Activated CD4-positive, alpha-beta T cell treated with anti-CD3 and anti-CD28 coated beads for 36 hours (primary cell): ENCODE measurements around the gene DOK3. TPM values are rescaled to one million over a fixed set of nuclear protein-coding genes. Genes with fewer than 3 reads are reported as not detected.

Experiments used
- ATAC-seq: fragments of 200-7000 bp; cut with Tn5 transposase; one replicate; pipeline ENCODE4 v1.10.0; 2021; ENCODE audit warnings: mild to moderate bottlenecking, moderate library complexity
- CTCF ChIA-PET: fragments of 350-600 bp; sonication (Branson Sonifier 250); formaldehyde crosslinking; loops from one replicate; lab custom pipeline; 2021; ENCODE audit warnings: antibody characterized with exemption; lab: Charles Lee
- POLR2A ChIA-PET: fragments of 350-600 bp; sonication (Branson Sonifier 250); formaldehyde crosslinking; loops from one replicate; lab custom pipeline; 2021; ENCODE audit warnings: antibody characterized with exemption, inconsistent platforms; lab: Charles Lee
- DNase-seq: peaks from one replicate; pipeline ENCODE4 v3.0.0-alpha.2; 2020
- H3K27ac Mint-ChIP-seq: one replicate; pipeline ENCODE4 v1.8.0; 2021; ENCODE audit warnings: mixed read lengths
- H3K27me3 Mint-ChIP-seq: one replicate; pipeline ENCODE4 v1.8.0; 2021; ENCODE audit warnings: mixed read lengths
- H3K36me3 Mint-ChIP-seq: one replicate; pipeline ENCODE4 v1.8.0; 2021; ENCODE audit warnings: low read depth, mixed read lengths
- H3K4me1 Mint-ChIP-seq: one replicate; pipeline ENCODE4 v1.8.0; 2021; ENCODE audit warnings: mixed read lengths
- H3K4me3 Mint-ChIP-seq: one replicate; pipeline ENCODE4 v1.8.0; 2021; ENCODE audit warnings: mild to moderate bottlenecking, moderate library complexity, mixed read lengths
- H3K9me3 Mint-ChIP-seq: one replicate; pipeline ENCODE4 v1.8.0; 2021; ENCODE audit warnings: low read depth, mixed read lengths
- intact Hi-C, 2 experiments: fragments of 100-400 bp; cut with DNase I in 1 of 2; cut with micrococcal nuclease in 1 of 2; formaldehyde crosslinking; loops; one replicate each; pipeline versions ENCODE4 v1.14.2 to v1.15.1; 2022 to 2024; cut with DNase I, micrococcal nuclease
- total RNA-seq, 2 experiments: library from RNA; stranded (reverse); gene quantifications; one replicate each; pipeline ENCODE4 v1.2.3, GENCODE V29; 2021

The DOK3 gene
- total RNA-seq, 2 experiments from 2014 or later = 4.2 to 4.8 TPM

DNA sequence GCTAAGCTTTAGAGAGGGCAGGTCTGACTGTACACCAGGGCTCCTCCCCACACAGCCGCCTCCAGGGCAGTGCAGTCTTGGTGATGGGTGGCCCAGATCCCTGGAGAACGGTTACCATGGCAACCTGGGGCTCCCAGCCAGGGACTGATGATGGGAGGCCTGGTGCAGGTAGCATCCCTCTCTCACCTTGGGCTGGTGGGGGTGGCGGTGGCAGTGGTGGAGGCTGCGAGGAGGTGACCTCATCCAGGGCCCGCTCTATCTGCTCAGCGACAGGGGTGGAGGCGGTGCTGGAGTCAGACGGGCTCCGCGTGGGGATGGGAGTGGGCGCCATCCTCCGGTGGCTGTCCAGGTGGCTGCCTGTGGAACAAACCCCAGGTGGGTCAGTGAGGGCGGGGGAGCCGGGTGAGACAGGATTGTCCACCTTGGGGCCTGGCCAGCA, 50.7 kb downstream of the DOK3 start:
- DNase-seq (no peak), ATAC-seq (no peak)
- Mint-ChIP-seq H3K27me3 (no peaks in the 10 kb centered on the region), H3K36me3 (peaks cover 5% of the 10 kb centered on the region), H3K4me1 (peaks cover 16% of the 10 kb centered on the region), H3K27ac (no peak overlapping the region), H3K4me3 (no peak overlapping the region), H3K9me3 (no peaks in the 10 kb centered on the region)
- POLR2A ChIA-PET = no interaction called here
- CTCF ChIA-PET = interaction anchor here (1.0 to 8.0 kb wide), 3 partner anchors 14 to 69 kb away, joined by 6 to 188 read pairs (median 41); partner anchors contain the start of gene PFN3
- intact Hi-C loops = no loop called here

DNA sequence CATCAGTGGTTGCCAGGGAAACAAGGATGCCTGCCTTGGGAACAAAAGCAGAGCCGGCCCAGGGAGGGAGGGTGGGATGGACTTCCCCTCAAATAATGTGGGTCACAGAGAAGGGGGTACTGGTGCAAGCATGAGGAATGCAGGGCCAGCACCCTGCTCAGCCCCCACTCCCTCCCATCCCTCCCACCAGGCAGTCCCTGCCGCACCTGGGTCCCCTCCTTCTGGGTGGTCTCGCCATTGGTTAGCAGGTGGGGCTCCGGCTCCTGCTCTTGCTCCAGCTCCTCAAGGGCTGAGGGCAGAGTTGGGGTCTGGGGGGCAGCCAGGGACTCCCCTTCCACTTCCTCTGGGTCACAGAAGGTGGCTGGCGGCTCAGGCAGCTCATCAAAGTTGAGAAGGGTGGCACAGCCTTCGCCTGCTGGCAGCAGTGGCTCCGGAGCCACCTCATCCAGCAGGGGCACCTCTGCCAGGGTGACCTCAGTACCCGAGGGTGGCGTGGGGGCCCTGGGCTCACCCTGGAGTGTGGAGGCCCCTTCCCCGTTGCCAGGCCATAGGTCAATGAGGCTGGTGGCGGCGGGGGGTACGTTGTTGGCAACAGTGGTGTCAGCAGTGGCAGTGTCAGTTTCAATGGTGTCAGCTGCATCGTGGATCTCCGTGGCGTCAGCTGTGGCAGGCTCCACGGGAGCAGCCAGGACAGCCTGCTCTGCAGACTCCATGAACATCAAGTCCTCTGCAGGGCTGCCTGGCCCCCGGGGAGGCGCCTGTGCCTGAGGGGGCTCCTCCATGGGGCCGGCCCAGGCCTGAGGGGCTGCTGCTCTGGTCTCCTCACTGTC, 51.6 kb downstream of the DOK3 start:
- Mint-ChIP-seq H3K4me3 (no peak overlapping the region), H3K9me3 (no peaks in the 10 kb centered on the region), H3K4me1 (peaks cover 23% of the 10 kb centered on the region), H3K27ac (peak overlapping the region; percentile 31), H3K27me3 (no peaks in the 10 kb centered on the region), H3K36me3 (peaks cover 5% of the 10 kb centered on the region)
- intact Hi-C loops = no loop called here
- ChIA-PET CTCF (interaction anchor here (0.5 to 8.0 kb wide), 23 partner anchors 12 to 150 kb away, joined by 3 to 188 read pairs (median 6); partner anchors contain the start of genes DBN1, F12, GRK6 and LMAN2), POLR2A (interaction anchor here (0.7 to 1.3 kb wide), 4 partner anchors 29 to 54 kb away, joined by 4 to 17 read pairs (median 6); partner anchors contain the start of gene PDLIM7)
- DNase-seq (no peak), ATAC-seq (no peak)

DNA sequence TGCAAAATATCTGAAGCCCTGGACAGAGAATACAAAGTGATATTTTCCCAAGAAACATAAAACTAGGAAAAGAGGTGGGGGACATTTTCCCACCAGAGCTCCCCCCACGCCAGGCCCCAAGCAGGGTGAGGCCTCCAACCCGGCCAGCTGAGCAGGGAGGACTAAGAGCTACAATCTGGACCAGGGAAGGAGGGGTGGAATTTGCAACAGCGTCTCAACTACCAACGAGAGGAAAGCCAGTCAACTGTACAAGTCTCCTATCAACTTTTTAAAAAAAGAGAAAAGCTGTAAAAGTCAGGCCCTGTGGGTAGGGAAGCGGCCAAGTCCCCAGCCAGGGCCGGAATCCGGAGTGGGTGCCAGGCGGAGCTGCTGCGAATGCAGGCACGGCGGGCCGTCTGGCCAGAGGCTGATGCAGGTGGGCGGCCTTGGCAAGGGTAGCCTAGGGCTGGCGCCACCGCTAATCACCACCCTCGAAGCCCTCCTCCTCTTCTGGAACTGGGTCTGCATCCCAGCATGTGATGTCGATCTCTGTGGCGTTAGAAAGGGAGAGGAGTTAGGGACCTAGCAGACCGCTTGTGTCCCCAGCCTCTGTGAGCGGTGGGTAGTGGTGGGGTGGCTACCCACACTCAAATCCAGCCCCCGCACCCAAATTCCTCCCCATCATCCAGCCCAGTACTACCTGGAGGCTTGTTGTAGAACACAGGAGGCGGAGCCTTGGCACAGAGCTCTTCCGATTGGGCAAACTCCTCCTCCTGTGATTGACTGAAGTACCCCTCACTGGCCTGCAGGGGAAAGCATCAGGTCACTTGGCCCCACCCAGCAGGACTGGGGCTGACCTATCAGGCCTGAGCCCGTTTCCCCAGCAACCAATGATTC, 52.4 kb downstream of the DOK3 start:
- H3K4me1 Mint-ChIP-seq = peaks cover 26% of the 10 kb centered on the region
- CTCF ChIA-PET = interaction anchor here (0.5 to 8.0 kb wide), 30 partner anchors 12 to 288 kb away, joined by 3 to 188 read pairs (median 5); partner anchors contain the start of genes DBN1, F12, GRK6 and LMAN2
- peak overlapping the region; percentile 23 for H3K4me3 Mint-ChIP-seq
- peak; percentile 76 for DNase-seq
- H3K27me3 Mint-ChIP-seq = no peaks in the 10 kb centered on the region
- intact Hi-C loops = loop anchor here (1.0 kb wide), 7 partner anchors 15 to 343 kb away; partner anchors contain the start of genes PDLIM7 (in 2 of the 2) and DDX41 (in 1 of the 2)
- POLR2A ChIA-PET = interaction anchor here (0.6 to 1.3 kb wide), 10 partner anchors 10 to 262 kb away, joined by 3 to 17 read pairs (median 4); partner anchors contain the start of gene PDLIM7
- no peaks in the 10 kb centered on the region for H3K9me3 Mint-ChIP-seq
- peaks cover 5% of the 10 kb centered on the region for H3K36me3 Mint-ChIP-seq
- peak; percentile 41 for ATAC-seq
- peak overlapping the region; percentile 31 for H3K27ac Mint-ChIP-seq

DNA sequence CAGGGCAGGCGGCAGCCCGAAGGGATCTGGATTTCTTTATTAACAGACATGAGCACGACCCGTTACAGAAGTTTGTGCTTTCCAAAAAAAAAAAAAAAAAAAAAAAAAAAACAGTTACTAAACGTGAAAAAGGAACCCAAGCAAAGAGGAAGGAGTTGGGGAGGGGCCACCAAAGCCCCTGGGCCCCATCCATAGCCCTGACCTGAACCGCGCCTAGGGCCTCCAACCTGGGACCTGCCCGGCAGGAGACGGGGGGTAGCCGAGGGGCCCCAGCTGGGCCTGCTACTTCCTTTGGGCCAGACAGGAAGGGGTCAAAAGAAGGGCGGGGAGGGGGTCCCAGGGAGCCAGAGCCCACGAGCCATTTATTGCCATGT, 53.0 kb downstream of the DOK3 start:
- no peak overlapping the region for H3K27ac Mint-ChIP-seq
- ATAC-seq = no peak
- ChIA-PET CTCF (interaction anchor here (0.9 to 8.0 kb wide), 17 partner anchors 13 to 111 kb away, joined by 3 to 188 read pairs (median 6); partner anchors contain the start of genes F12, GRK6, PDLIM7 and PFN3), POLR2A (interaction anchor here (0.8 to 1.3 kb wide), 3 partner anchors 11 to 66 kb away, joined by 3 to 4 read pairs (median 4); partner anchors contain the start of gene PDLIM7)
- H3K4me3 Mint-ChIP-seq = peak overlapping the region; percentile 80
- peaks cover 27% of the 10 kb centered on the region for H3K4me1 Mint-ChIP-seq
- no peaks in the 10 kb centered on the region for H3K9me3 Mint-ChIP-seq
- intact Hi-C loops = loop anchor here (1.0 kb wide), 7 partner anchors 16 to 342 kb away; partner anchors contain the start of genes PDLIM7 (in 2 of the 2) and DDX41 (in 1 of the 2)
- no peaks in the 10 kb centered on the region for H3K27me3 Mint-ChIP-seq
- H3K36me3 Mint-ChIP-seq = peaks cover 5% of the 10 kb centered on the region
- no peak for DNase-seq

DNA sequence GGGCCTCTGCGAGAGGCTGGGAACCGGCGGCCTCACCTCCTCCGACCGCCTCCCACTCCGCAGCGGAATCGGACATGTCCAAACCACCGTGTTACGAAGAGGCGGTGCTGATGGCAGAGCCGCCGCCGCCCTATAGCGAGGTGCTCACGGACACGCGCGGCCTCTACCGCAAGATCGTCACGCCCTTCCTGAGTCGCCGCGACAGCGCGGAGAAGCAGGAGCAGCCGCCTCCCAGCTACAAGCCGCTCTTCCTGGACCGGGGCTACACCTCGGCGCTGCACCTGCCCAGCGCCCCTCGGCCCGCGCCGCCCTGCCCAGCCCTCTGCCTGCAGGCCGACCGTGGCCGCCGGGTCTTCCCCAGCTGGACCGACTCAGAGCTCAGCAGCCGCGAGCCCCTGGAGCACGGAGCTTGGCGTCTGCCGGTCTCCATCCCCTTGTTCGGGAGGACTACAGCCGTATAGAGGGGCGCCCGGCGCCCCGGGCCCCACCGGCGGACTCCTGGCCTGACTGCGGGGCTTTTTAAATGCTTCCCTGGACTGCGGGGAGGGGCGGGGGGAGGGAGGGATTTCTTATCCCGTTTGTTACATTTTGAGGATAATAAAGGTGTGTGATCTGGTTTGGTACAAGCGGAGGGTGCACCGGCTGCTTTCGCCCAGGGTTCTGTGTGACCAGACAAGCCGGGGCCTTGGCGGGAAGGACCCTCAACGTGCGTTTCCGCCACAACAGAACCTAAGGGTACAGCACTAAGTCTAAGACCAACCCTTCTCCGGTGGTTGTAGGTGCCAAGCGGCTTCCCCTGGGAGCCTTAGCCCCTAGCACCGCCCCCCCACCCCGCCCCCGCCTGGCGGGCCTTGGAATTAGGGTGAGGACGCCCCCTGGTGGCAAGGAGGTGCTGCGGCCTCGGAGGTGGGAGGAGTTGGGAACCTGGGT, 53.7 kb downstream of the DOK3 start:
- H3K9me3 Mint-ChIP-seq = no peaks in the 10 kb centered on the region
- H3K4me1 Mint-ChIP-seq = peaks cover 27% of the 10 kb centered on the region
- H3K27ac Mint-ChIP-seq = peak overlapping the region; percentile 83
- peaks cover 5% of the 10 kb centered on the region for H3K36me3 Mint-ChIP-seq
- DNase-seq = peak; percentile 99
- CTCF ChIA-PET = interaction anchor here (0.5 to 8.0 kb wide), 29 partner anchors 9 to 450 kb away, joined by 3 to 188 read pairs (median 6); partner anchors contain the start of genes F12, GRK6, LMAN2 and PDLIM7
- intact Hi-C loops = loop anchor here (1.0 to 2.0 kb wide), 13 partner anchors 16 to 342 kb away; partner anchors contain the start of genes PDLIM7 (in 2 of the 2), DDX41 (in 1 of the 2), GRK6 (in 1 of the 2) and NSD1 (in 1 of the 2)
- peak; percentile 30 for ATAC-seq
- POLR2A ChIA-PET = interaction anchor here (0.6 to 2.6 kb wide), 9 partner anchors 24 to 146 kb away, joined by 3 to 25 read pairs (median 6); partner anchors contain the start of genes GRK6 and LMAN2
- H3K27me3 Mint-ChIP-seq = no peaks in the 10 kb centered on the region
- peak overlapping the region; percentile 80 for H3K4me3 Mint-ChIP-seq

DNA sequence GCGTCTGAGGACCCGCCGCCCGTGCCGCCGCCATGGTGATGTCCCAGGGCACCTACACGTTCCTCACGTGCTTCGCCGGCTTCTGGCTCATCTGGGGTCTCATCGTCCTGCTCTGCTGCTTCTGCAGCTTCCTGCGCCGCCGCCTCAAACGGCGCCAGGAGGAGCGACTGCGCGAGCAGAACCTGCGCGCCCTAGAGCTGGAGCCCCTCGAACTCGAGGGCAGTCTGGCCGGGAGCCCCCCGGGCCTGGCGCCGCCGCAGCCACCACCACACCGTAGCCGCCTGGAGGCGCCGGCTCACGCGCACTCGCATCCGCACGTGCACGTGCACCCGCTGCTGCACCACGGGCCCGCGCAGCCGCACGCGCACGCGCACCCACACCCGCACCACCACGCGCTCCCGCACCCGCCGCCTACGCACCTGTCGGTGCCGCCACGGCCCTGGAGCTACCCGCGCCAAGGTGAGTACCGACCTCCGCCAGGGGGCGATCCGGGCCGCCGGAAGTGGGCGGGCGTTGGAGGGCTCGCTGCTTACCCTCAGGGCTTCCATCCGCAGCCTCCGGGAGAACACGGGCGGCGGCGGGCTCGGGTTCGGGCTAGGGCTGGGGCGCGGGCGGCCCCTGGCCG, 54.5 kb downstream of the DOK3 start:
- ChIA-PET POLR2A (interaction anchor here (0.6 to 2.6 kb wide), 9 partner anchors 23 to 145 kb away, joined by 3 to 25 read pairs (median 6); partner anchors contain the start of genes GRK6 and LMAN2), CTCF (interaction anchor here (0.5 to 8.0 kb wide), 28 partner anchors 10 to 449 kb away, joined by 3 to 188 read pairs (median 6); partner anchors contain the start of genes F12, GRK6, LMAN2 and PDLIM7)
- no peaks in the 10 kb centered on the region for H3K9me3 Mint-ChIP-seq
- peak overlapping the region; percentile 80 for H3K4me3 Mint-ChIP-seq
- DNase-seq = peak; percentile 96
- H3K27ac Mint-ChIP-seq = no peak overlapping the region
- peaks cover 5% of the 10 kb centered on the region for H3K36me3 Mint-ChIP-seq
- H3K4me1 Mint-ChIP-seq = peaks cover 27% of the 10 kb centered on the region
- H3K27me3 Mint-ChIP-seq = no peaks in the 10 kb centered on the region
- intact Hi-C loops = loop anchor here (1.0 to 2.0 kb wide), 6 partner anchors 29 to 322 kb away; partner anchors contain the start of genes GRK6 (in 1 of the 2), NSD1 (in 1 of the 2), PRELID1 (in 1 of the 2) and RAB24 (in 1 of the 2)
- ATAC-seq = peak; percentile 65

DNA sequence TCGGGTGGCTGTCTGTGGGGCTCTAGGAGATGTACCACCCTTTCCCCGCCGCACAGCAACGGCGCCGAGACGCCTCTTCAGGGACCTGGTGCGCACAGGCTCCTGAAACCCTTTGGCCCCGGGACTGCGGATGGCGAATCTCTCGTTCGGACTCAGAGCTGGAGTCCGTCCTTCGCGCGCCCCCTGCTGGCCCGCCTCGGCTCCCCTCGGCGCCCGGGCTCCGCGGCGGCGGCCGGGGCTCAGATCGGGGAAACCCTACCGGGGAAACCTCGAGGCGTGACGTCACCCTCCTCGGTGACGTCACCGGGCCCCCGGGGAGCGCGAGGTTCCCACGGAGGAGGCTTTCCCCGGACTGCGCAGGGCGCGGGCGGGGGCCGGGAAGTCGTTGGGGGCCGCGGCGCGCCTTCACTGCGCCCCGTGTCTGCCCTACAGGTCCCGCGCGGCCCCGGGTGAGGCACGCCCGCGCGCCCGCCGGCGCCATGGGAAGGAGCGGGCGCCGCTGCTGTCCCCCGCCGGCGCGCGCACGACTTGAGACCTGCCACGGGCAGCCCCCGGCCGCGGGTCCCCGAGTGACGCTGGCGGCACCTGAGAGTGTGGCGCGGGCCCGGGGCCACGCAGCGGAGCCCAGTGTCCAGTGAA, 55.1 kb downstream of the DOK3 start:
- DNase-seq (peak; percentile 96), ATAC-seq (peak; percentile 47)
- CTCF ChIA-PET = interaction anchor here (0.6 to 8.0 kb wide), 23 partner anchors 9 to 144 kb away, joined by 3 to 188 read pairs (median 7); partner anchors contain the start of genes F12, GRK6, PDLIM7 and PFN3
- intact Hi-C loops = loop anchor here (1.0 to 2.0 kb wide), 11 partner anchors 8 to 321 kb away; partner anchors contain the start of genes PRR7 (in 2 of the 2), GRK6 (in 1 of the 2), LMAN2 (in 1 of the 2) and NSD1 (in 1 of the 2)
- Mint-ChIP-seq H3K27ac (no peak overlapping the region), H3K4me1 (peaks cover 27% of the 10 kb centered on the region), H3K4me3 (peak overlapping the region; percentile 80), H3K9me3 (no peaks in the 10 kb centered on the region), H3K36me3 (peaks cover 5% of the 10 kb centered on the region), H3K27me3 (no peaks in the 10 kb centered on the region)
- POLR2A ChIA-PET = interaction anchor here (1.0 to 2.6 kb wide), 6 partner anchors 22 to 145 kb away, joined by 3 to 25 read pairs (median 8); partner anchors contain the start of gene LMAN2

DNA sequence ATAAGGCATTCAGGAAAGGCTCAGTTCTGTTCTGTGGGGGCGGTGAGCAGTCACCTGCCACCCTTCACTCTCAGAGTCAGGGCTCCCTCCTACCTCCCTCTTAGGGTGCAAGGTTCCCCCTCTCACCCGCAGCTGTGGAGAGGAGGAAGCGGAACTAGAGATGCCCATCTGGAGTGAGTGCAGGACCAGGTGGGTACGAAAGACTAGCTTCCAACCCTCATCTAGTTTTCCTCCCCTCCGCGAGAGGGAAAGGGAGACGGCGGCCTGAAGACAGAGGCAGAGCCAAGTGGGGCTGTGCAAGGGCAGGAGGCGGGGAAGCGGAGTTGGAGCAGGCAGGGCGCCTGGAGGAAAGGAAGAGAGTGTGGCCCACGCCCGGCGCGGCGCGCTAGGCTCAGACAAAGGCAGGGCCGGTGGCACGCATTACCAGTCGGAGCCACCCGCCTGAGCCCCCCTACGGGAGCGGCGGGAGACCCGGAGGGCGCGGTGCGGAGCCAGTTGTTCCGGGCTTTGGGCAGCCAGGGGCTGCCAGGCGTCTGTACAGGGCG, 55.7 kb downstream of the DOK3 start:
- ATAC-seq = peak; percentile 1
- peak; percentile 60 for DNase-seq
- POLR2A ChIA-PET = interaction anchor here (1.0 to 2.6 kb wide), 6 partner anchors 22 to 144 kb away, joined by 3 to 25 read pairs (median 8); partner anchors contain the start of gene GRK6
- Mint-ChIP-seq H3K9me3 (no peaks in the 10 kb centered on the region), H3K27ac (peak overlapping the region; percentile 60), H3K4me1 (peaks cover 27% of the 10 kb centered on the region), H3K4me3 (peak overlapping the region; percentile 80), H3K36me3 (peaks cover 5% of the 10 kb centered on the region), H3K27me3 (no peaks in the 10 kb centered on the region)
- CTCF ChIA-PET = interaction anchor here (0.6 to 8.0 kb wide), 10 partner anchors 9 to 144 kb away, joined by 3 to 188 read pairs (median 22); partner anchors contain the start of genes F12, GRK6, PFN3 and PRR7
- intact Hi-C loops = loop anchor here (1.0 to 2.0 kb wide), 7 partner anchors 8 to 141 kb away; partner anchors contain the start of genes PRR7 (in 2 of the 2) and LMAN2 (in 1 of the 2)
